ENCODE measurements around the gene USF3. TPM values are rescaled to one million over a fixed set of nuclear protein-coding genes. Genes with fewer than 3 reads are reported as not detected.

Gene USF3
- total and polyA plus RNA-seq, 8 donors: 3.3 to 30.6 (median 7.6) TPM

- Histone ChIP-seq H3K27me3 (no peaks in the 10 kb centered on the region), H3K4me1 (peaks cover 0 to 57% (median 28%) of the 10 kb centered on the region in 4 donors), H3K4me3 (no peak overlapping the region), H3K9me3 (no peaks in the 10 kb centered on the region), H3K27ac (peak overlapping the region in 3 of 5 donors; percentile 7 to 53 (median 15)), H3K36me3 (peaks cover 2 to 38% (median 22%) of the 10 kb centered on the region in 4 donors)
- intact Hi-C loops (cut with DNase I; ENCODE audit: low total_unique reads): no loop called here
- DNase-seq: no peak
- TF ChIP-seq POLR2AphosphoS5 (IDR thresholded peaks at IDR 0.05): no peak
- no peak for TF ChIP-seq POLR2A (IDR thresholded peaks at IDR 0.05)
- TF ChIP-seq EP300 (IDR thresholded peaks at IDR 0.05): no peak
- TF ChIP-seq CTCF (IDR thresholded peaks at IDR 0.05): no peak
These were observed 31.8 kb downstream of the USF3 start for GRCh38 chr3:113664523-113665094.

GRCh38 chr3:113663761-113664160 lies 32.7 kb downstream of the USF3 start:
- intact Hi-C loops (cut with DNase I; ENCODE audit: low total_unique reads): no loop called here
- H3K27me3 ChIP-seq: no peaks in the 10 kb centered on the region
- TF ChIP-seq POLR2AphosphoS5 (IDR thresholded peaks at IDR 0.05) (no peak), POLR2A (IDR thresholded peaks at IDR 0.05) (no peak), EP300 (IDR thresholded peaks at IDR 0.05) (no peak), CTCF (IDR thresholded peaks at IDR 0.05) (no peak)
- 14 to 48% (median 22%) methylated on average over 1 of the region's 1 CpG for WGBS, 5 donors
- peaks cover 7 to 46% (median 30%) of the 10 kb centered on the region in 4 donors for H3K36me3 ChIP-seq
- peak overlapping the region in 4 of 5 donors; percentile 4 to 53 (median 30) for H3K27ac ChIP-seq
- DNase-seq: peak in 1 of 2 donors; percentile 23
- no peak overlapping the region for H3K4me3 ChIP-seq
- no peaks in the 10 kb centered on the region for H3K9me3 ChIP-seq
- H3K4me1 ChIP-seq: peaks cover 0 to 53% (median 24%) of the 10 kb centered on the region in 4 donors

- Histone ChIP-seq H3K27me3 (no peaks in the 10 kb centered on the region), H3K9me3 (no peaks in the 10 kb centered on the region), H3K36me3 (peaks cover 7 to 51% (median 32%) of the 10 kb centered on the region in 4 donors), H3K4me1 (peaks cover 0 to 49% (median 22%) of the 10 kb centered on the region in 4 donors), H3K27ac (peak overlapping the region in 4 of 5 donors; percentile 4 to 53 (median 30)), H3K4me3 (no peak overlapping the region)
- TF ChIP-seq CTCF (IDR thresholded peaks at IDR 0.05) (no peak), EP300 (IDR thresholded peaks at IDR 0.05) (no peak), POLR2AphosphoS5 (IDR thresholded peaks at IDR 0.05) (no peak), POLR2A (IDR thresholded peaks at IDR 0.05) (no peak)
- DNase-seq: peak in 1 of 2 donors; percentile 77
- 55 to 74% (median 56%) methylated on average over 3 of the region's 3 CpGs for WGBS, 5 donors
- intact Hi-C loops (cut with DNase I; ENCODE audit: low total_unique reads): no loop called here
These were observed 33.1 kb downstream of the USF3 start for GRCh38 chr3:113663324-113663750.

GRCh38 chr3:113662824-113663223 lies 33.6 kb downstream of the USF3 start:
- no peaks in the 10 kb centered on the region for H3K9me3 ChIP-seq
- DNase-seq: no peak
- intact Hi-C loops (cut with DNase I; ENCODE audit: low total_unique reads): no loop called here
- no peak for TF ChIP-seq POLR2AphosphoS5 (IDR thresholded peaks at IDR 0.05)
- TF ChIP-seq CTCF (IDR thresholded peaks at IDR 0.05): no peak
- no peaks in the 10 kb centered on the region for H3K27me3 ChIP-seq
- no peak overlapping the region for H3K4me3 ChIP-seq
- peaks cover 7 to 55% (median 34%) of the 10 kb centered on the region in 4 donors for H3K36me3 ChIP-seq
- peaks cover 0 to 44% (median 20%) of the 10 kb centered on the region in 4 donors for H3K4me1 ChIP-seq
- WGBS, 5 donors: 26 to 37% (median 32%) methylated on average over 1 of the region's 1 CpG
- peak overlapping the region in 4 of 5 donors; percentile 4 to 39 (median 14) for H3K27ac ChIP-seq

Data from stomach (tissue), 9 donors.